Measurements from ENCODE around the gene IGSF21.

IGSF21 gene

DNA sequence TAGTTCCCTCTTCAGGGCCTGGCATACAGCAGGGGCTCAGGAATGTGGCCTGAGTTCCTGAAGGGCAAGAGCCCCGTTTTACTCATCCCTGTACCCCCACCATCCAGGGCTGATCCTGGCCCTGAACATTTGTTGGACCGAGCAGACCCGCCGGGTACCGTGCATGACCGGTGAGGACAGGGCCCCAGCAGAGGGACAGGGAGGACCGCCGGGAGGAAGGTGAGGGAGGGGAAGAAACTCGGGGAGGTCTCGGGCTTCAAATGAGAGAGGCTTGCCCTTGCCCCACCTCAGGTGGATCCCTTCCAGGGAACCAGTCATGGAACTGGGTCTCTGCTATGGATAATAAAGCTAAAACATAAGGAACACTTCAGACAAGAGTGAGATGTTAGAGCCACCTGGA lies 205.4 kb downstream of the IGSF21 start:
- no peak overlapping the region for H3K4me3 ChIP-seq (replicated peaks; ENCODE audit: low read depth, low read length)
- no peak for DNase-seq (ENCODE audit: low read depth)

DNA sequence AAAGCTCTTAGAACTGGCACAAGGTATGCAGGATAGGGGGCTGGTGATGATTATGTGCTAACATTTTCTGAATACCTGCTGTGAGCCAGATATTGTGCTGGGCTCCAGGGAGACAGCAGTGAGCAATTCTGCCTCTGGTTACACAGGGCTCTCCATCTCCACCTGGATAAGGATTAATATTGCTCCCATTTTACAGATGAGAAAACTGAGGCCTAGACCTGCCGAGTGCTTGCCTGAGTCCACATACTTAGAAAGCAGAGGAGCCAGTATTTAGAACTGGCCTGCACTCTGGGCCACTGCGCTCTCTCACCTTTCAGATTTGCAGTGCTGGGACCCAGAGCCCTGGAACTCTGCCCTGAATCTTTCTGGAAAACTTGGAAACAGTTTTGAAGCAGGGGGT lies 205.9 kb downstream of the IGSF21 start:
- DNase-seq (ENCODE audit: low read depth), result no peak
- no peak for TF ChIP-seq CTCF (IDR thresholded peaks at IDR 0.05; ENCODE audit: low read length, missing control alignments)
- H3K4me3 ChIP-seq (replicated peaks; ENCODE audit: low read depth, low read length), result no peak overlapping the region

More for the DNA sequence above, 205.4 kb downstream of the IGSF21 start:
- no peak for TF ChIP-seq CTCF (IDR thresholded peaks at IDR 0.05; ENCODE audit: low read length, missing control alignments)

- H3K4me3 ChIP-seq (replicated peaks; ENCODE audit: low read depth, low read length), result no peak overlapping the region
- DNase-seq (ENCODE audit: low read depth), result no peak
- no peak for TF ChIP-seq CTCF (IDR thresholded peaks at IDR 0.05; ENCODE audit: low read length, missing control alignments)
Observed at GRCh38 chr1:18314399-18314798, 206.8 kb downstream of the IGSF21 start.

GRCh38 chr1:18315449-18315848 lies 207.9 kb downstream of the IGSF21 start:
- no peak overlapping the region for H3K4me3 ChIP-seq (replicated peaks; ENCODE audit: low read depth, low read length)
- no peak for DNase-seq (ENCODE audit: low read depth)
- no peak for TF ChIP-seq CTCF (IDR thresholded peaks at IDR 0.05; ENCODE audit: low read length, missing control alignments)

DNA sequence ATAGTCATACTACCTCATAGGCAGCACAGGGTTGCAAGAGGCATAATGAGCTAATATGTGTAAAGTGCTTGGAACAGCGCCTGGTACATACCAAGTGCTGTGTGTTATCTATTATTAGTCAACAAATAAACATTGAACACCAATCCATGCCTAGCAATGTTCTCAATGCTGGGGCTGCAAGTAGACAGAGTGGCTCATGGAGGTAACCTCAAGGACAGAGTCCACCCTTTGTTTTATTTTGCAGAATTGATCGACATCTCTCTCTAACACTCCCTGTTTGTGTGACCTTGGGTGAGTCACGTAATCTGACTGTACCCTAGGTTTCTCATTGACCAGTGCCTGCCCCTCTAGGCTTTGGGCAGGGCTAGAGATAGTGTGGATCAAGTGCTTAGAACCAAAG lies 209.2 kb downstream of the IGSF21 start:
- no peak overlapping the region for H3K4me3 ChIP-seq (replicated peaks; ENCODE audit: low read depth, low read length)
- TF ChIP-seq CTCF (IDR thresholded peaks at IDR 0.05; ENCODE audit: low read length, missing control alignments), result no peak
- no peak for DNase-seq (ENCODE audit: low read depth)

- DNase-seq (ENCODE audit: low read depth), result no peak
- H3K4me3 ChIP-seq (replicated peaks; ENCODE audit: low read depth, low read length), result no peak overlapping the region
- no peak for TF ChIP-seq CTCF (IDR thresholded peaks at IDR 0.05; ENCODE audit: low read length, missing control alignments)
Observed at GRCh38 chr1:18319099-18319498, 211.5 kb downstream of the IGSF21 start.

DNA sequence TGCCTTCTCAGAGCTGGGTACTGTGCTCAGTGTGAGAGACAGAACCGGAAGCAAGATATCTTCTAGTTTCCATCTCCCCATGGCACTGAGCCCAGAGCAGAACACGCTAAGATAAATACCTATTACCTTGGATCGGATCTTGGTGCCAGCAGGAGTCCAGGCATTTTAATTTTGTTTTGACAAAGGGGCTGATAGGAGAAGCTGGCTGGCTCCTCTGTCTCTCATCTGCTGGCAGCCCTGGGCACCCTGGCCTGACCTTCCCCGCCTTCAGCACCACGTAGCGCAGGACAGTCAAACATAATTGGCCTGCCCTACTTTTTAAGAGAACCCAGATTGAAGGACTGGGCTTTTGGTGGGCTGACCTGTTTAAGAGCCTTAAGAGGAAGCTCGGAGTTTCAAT lies 212.5 kb downstream of the IGSF21 start:
- TF ChIP-seq CTCF (IDR thresholded peaks at IDR 0.05; ENCODE audit: low read length, missing control alignments), result no peak
- no peak for DNase-seq (ENCODE audit: low read depth)
- H3K4me3 ChIP-seq (replicated peaks; ENCODE audit: low read depth, low read length), result no peak overlapping the region

All from fibroblast of pulmonary artery (primary cell).